Measurements from ENCODE around the gene HINFP.

The HINFP gene

DNA sequence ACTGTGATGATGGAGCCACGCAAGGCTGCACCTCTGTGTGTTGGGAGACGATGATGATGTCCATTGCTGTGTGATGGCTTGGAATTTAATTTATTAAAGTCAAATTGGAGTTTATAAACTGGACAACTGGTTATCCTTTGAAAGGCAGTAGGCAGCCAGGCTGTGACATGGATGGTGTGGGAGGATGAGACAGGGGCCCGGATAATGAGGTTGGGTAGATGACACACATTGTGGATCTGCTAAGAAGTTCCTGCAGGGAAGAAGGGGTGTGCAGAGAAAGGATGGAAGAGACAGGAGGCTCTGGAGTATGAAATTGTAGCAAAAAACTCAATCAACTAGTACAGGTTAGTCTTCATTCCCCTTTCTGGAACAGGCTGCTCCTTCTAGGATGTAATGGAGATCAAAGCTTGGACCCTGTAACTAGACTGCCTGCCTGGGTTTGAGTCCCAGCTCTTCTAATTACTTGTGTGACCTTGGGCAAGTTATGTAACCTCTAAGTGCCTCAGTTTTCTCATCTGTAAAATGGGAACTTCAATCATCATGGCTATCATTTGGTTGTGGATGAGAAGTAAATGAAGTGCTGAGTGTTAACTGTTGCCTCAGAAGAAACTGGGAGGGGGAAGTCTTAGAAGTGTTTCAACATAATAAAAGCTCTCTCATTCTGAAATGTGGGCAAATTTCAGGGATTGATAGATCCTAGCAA lies 4.2 kb upstream of the HINFP start:
- no peak overlapping the region for H3K4me3 ChIP-seq (ENCODE audit: low read depth, low read length)
- TF ChIP-seq, protein P1, sequence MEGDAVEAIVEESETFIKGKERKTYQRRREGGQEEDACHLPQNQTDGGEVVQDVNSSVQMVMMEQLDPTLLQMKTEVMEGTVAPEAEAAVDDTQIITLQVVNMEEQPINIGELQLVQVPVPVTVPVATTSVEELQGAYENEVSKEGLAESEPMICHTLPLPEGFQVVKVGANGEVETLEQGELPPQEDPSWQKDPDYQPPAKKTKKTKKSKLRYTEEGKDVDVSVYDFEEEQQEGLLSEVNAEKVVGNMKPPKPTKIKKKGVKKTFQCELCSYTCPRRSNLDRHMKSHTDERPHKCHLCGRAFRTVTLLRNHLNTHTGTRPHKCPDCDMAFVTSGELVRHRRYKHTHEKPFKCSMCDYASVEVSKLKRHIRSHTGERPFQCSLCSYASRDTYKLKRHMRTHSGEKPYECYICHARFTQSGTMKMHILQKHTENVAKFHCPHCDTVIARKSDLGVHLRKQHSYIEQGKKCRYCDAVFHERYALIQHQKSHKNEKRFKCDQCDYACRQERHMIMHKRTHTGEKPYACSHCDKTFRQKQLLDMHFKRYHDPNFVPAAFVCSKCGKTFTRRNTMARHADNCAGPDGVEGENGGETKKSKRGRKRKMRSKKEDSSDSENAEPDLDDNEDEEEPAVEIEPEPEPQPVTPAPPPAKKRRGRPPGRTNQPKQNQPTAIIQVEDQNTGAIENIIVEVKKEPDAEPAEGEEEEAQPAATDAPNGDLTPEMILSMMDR (IDR thresholded peaks at IDR 0.05; ENCODE audit: low read depth, low read length, missing control alignments): no peak
- in situ Hi-C loops (cut with HindIII; ENCODE audit: low sequenced_read_pairs): loop anchor here (25.0 kb wide), 1 partner anchor 170 kb away; no protein-coding TSS in a partner anchor
- no peak for DNase-seq (ENCODE audit: low read depth)

DNA sequence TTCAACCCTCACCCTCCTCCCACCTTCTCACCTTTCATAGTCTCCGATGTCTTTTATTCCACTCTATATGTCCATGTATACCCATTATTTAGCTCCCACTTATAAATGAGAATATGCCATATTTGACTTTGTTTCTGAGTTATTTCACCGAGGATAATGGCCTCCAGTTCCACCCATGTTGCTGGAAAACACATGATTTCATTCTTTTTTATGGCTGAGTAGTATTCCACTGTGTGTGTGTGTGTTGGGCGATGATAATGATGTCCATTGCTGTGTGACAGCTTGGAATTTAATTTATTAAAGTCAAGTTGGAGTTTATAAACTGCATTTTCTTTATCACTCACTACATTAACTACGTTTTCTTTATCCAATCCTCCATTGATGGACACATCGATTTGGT lies 3.2 kb upstream of the HINFP start:
- DNase-seq (ENCODE audit: low read depth): no peak
- TF ChIP-seq, protein P1 (IDR thresholded peaks at IDR 0.05; ENCODE audit: low read depth, low read length, missing control alignments): no peak
- H3K4me3 ChIP-seq (ENCODE audit: low read depth, low read length): no peak overlapping the region
- in situ Hi-C loops (cut with HindIII; ENCODE audit: low sequenced_read_pairs): loop anchor here (25.0 kb wide), 1 partner anchor 169 kb away; no protein-coding TSS in a partner anchor

DNA sequence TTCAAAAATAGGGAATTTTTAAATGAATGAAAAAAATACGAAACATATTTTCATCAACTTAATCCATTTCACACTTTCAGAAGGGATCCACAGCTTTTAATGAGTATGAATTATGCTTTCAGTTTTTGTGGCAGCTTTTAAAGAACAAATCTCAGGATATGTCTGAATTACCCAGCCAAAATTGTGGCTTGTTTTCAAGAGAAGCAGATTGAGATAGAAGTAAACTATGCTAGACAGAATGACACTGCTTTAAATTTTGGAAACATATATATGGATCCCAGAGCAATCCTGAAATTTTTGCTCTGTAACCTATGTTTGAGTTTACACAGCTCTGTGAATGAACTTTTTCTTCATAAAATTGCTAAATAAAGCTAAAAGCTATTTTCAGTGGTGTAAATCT lies 2.4 kb upstream of the HINFP start:
- TF ChIP-seq, protein P1 (IDR thresholded peaks at IDR 0.05; ENCODE audit: low read depth, low read length, missing control alignments): no peak
- DNase-seq (ENCODE audit: low read depth): no peak
- H3K4me3 ChIP-seq (ENCODE audit: low read depth, low read length): no peak overlapping the region
- in situ Hi-C loops (cut with HindIII; ENCODE audit: low sequenced_read_pairs): loop anchor here (25.0 kb wide), 1 partner anchor 168 kb away; no protein-coding TSS in a partner anchor

DNA sequence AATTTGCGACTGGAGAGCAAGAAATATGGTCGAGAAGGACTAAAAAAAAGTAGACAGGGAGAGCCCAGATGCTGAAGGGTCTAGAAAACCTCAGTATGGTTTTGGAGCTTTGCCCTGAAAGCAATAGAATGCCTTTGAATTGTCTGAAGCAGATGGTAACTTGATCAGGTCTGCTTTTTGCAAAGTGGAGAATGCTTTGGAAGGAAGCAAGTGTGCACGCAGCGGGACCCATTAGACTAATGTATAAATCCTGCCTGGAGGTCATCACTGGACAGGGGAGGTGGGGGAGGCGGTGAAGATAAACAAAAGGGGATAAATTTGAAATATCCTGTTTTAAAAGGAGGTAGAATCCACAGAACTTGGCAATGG lies 757 bp upstream of the HINFP start:
- in situ Hi-C loops (cut with HindIII; ENCODE audit: low sequenced_read_pairs): loop anchor here (25.0 kb wide), 1 partner anchor 167 kb away; no protein-coding TSS in a partner anchor
- peak overlapping the region; percentile 90 for H3K4me3 ChIP-seq (ENCODE audit: low read depth, low read length)
- TF ChIP-seq, protein P1 (IDR thresholded peaks at IDR 0.05; ENCODE audit: low read depth, low read length, missing control alignments): no peak
- DNase-seq (ENCODE audit: low read depth): peak; percentile 89

DNA sequence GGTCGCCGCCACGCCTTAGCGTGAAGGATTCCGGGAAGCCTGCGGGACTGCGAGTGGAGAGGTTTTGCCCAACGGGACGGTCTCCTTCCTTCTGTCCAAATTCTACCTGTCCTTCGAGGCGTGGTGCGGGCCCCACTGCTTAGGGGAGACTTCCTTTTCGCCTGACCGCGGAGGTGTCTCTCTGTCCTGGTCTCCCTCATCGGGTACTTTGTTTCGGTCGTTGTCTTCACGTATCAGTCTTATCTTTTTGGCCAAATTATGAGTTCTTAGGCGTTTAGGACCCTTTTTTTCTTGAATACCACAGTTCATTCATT lies 388 bp downstream of the HINFP start:
- TF ChIP-seq, protein P1 (IDR thresholded peaks at IDR 0.05; ENCODE audit: low read depth, low read length, missing control alignments): no peak
- in situ Hi-C loops (cut with HindIII; ENCODE audit: low sequenced_read_pairs): loop anchor here (25.0 kb wide), 1 partner anchor 166 kb away; no protein-coding TSS in a partner anchor
- no peak for DNase-seq (ENCODE audit: low read depth)

DNA sequence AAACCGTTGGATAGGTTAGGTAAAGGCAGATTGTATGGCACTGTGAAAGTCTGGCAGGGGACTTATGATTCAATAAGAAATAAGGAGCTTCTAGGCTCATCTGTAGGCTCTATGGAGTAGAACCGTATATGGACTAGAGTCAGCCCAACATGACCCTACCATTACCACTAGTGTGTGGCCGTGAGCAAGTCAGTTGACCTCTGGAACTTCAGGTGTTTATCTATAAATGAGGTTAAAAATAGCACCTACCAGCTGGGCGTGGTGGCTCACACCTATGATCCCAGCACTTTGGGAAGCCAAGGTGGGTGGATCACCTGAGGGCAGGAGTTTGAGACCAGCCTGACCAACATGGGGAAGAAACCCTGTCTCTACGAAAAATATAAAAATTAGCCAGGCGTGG lies 4.4 kb downstream of the HINFP start:
- no peak for DNase-seq (ENCODE audit: low read depth)
- no peak overlapping the region for H3K4me3 ChIP-seq (ENCODE audit: low read depth, low read length)
- TF ChIP-seq, protein P1 (IDR thresholded peaks at IDR 0.05; ENCODE audit: low read depth, low read length, missing control alignments): no peak
- in situ Hi-C loops (cut with HindIII; ENCODE audit: low sequenced_read_pairs): no loop called here

More for the DNA sequence above, 388 bp downstream of the HINFP start:
- peak overlapping the region; percentile 90 for H3K4me3 ChIP-seq (ENCODE audit: low read depth, low read length)
